ENCODE results near the gene VPS37D.
A peak's percentile ranks its signal among the peaks of the same experiment; 100 is the strongest.
"Not testable (repeated sequence)": the region's sequence is repeated elsewhere in the genome, so short reads cannot be mapped to it uniquely, and the experiment has no call there.

Gene VPS37D

DNA sequence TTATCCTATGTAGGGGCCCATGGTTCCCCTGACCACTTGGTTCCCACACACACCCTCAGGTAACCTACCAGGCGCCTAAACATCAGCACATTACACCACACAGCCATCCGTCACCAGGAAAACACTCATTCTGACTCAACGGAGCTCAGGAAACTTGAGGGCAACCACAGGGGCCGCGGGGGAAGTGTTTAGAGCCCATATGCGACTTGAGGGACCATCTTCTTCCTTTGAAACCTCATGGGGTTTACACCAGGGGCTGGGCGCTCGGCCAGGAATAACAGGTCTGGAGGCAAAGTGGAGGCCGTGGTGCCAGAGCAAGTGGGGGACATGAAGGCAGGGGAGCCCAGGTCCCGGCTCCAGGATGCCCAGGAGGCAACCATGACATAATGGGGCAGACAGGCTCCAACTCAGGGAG lies 50.4 kb downstream of the VPS37D start:
- Histone ChIP-seq H3K27ac (ENCODE audit: low read depth, low read length) (peak overlapping the region; percentile 97), H3K4me3 (ENCODE audit: low read depth, low read length) (peak overlapping the region; percentile 97), H3K4me1 (ENCODE audit: control insufficient read depth, insufficient read depth, low read length, unreplicated experiment) (peaks cover 52% of the 10 kb centered on the region), H3K79me2 (ENCODE audit: control insufficient read depth, insufficient read depth, low read length, unreplicated experiment) (peaks cover 57% of the 10 kb centered on the region), H3K36me3 (ENCODE audit: insufficient read depth, low read length) (peaks cover 3% of the 10 kb centered on the region; the same call in 1 of the 2 replicates), H2AFZ (ENCODE audit: low read length, unreplicated experiment) (no peak overlapping the region), H3K27me3 (ENCODE audit: insufficient read depth, low read length) (no peaks in the 10 kb centered on the region)

DNA sequence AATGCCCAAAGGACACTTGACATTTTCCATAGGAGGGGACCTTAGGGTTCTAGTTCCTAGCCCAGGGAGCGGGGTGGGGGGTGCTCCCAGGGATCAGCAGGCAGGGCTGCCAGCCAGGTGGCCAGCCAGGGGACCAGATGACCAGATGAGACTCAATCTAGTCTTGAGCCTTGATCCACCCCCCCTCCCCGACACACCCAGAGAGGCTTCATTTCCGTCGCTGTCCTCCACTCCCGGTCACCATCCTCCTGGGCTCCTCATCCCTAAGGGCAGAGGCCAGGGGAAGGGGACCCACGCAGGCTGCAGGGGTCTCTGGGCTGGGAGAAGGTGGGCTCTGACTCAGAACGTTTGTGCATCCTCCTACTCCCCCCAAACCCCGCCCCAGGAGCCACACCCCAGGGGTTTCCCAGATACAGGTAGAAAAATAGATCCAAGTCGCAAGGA lies 50.8 kb downstream of the VPS37D start:
- H3K27ac ChIP-seq (ENCODE audit: low read depth, low read length) = peak overlapping the region; percentile 97
- H3K4me1 ChIP-seq (ENCODE audit: control insufficient read depth, insufficient read depth, low read length, unreplicated experiment) = peaks cover 49% of the 10 kb centered on the region
- no peak overlapping the region for H2AFZ ChIP-seq (ENCODE audit: low read length, unreplicated experiment)
- H3K36me3 ChIP-seq (ENCODE audit: insufficient read depth, low read length) = no peaks in the 10 kb centered on the region; the same call in 1 of the 2 replicates
- H3K27me3 ChIP-seq (ENCODE audit: insufficient read depth, low read length) = no peaks in the 10 kb centered on the region
- peak overlapping the region; percentile 97 for H3K4me3 ChIP-seq (ENCODE audit: low read depth, low read length)
- peaks cover 52% of the 10 kb centered on the region for H3K79me2 ChIP-seq (ENCODE audit: control insufficient read depth, insufficient read depth, low read length, unreplicated experiment)

DNA sequence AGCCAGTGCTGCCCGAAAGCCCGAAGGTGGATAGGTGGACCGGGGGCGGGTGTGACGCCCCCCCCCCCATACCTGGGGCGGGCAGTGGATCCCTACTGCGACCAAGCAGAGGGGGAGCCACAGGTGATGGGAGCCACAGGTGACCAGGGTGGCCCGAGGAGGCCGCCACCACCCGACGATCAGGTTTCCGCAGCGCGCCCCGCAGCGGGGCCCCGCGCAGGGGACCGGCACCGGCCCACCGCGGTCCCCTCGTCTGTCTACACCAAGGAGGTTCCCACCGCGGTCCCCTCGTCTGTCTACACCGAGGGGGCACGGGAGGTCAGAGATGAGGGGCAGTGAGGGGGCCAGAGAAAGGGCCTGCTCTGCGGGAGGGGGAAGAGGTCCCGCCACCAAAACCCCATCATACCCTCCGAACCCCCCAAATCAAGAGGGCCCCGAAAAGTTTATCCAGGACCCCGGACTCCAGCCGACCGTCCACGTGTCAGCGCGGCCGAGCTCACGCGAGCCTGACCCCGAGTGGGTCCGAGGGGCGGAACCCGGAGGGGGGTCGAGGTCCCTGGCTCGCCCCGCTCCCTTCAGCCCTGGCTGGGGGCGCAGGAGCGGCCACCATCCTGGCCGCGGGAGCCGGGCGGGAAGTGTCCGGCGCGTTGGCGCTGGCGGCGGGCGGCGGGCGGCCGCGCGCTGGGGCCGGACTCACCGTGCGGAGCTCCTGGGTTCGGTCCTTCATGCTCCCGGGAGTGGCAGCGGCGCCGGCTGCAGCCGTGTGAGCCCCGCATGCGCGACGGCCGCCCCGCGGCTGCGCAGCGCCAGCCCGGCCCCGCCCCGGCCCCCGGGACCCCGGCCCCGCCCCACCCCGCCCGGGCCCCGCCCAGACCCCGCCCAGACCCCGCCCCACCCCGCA lies 51.5 kb downstream of the VPS37D start, which contains the start of gene STX1A:
Gene STX1A (minus strand): TSS at position 765 of the 901 bp plus-strand sequence. CDS start 38 bp downstream, at position 727.
- Histone ChIP-seq H3K27me3 (ENCODE audit: insufficient read depth, low read length) (no peaks in the 10 kb centered on the region), H3K27ac (ENCODE audit: low read depth, low read length) (peak within 1 kb of the TSS; percentile 97), H2AFZ (ENCODE audit: low read length, unreplicated experiment) (no peak within 1 kb of the TSS), H3K4me3 (ENCODE audit: low read depth, low read length) (peak within 1 kb of the TSS; percentile 97), H3K4me1 (ENCODE audit: control insufficient read depth, insufficient read depth, low read length, unreplicated experiment) (peaks cover 43% of the 10 kb centered on the region), H3K36me3 (ENCODE audit: insufficient read depth, low read length) (no peaks in the 10 kb centered on the region; the same call in 1 of the 2 replicates), H3K79me2 (ENCODE audit: control insufficient read depth, insufficient read depth, low read length, unreplicated experiment) (peaks cover 45% of the 10 kb centered on the region)

DNA sequence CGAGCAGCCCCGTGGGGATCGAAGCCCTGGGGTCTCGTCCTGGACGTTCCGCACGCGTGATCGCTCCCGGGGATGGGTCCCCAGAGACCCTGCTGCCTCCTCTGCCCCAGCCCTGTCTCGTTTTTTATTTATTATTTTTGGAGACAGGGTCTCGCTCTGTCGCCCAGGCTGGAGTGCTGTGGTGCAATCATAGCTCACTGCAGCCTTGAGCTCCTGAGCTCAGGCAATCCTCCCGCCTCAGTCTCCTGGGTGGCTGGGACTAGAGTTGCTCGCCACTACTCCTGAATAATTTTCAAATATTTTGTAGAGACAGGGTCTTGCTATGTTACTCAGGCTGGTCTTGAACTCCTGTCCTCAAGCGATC lies 52.2 kb downstream of the VPS37D start:
- H3K27me3 ChIP-seq (ENCODE audit: insufficient read depth, low read length) = no peaks in the 10 kb centered on the region
- H3K27ac ChIP-seq (ENCODE audit: low read depth, low read length) = no peak overlapping the region
- H3K79me2 ChIP-seq (ENCODE audit: control insufficient read depth, insufficient read depth, low read length, unreplicated experiment) = peaks cover 39% of the 10 kb centered on the region
- H3K4me1 ChIP-seq (ENCODE audit: control insufficient read depth, insufficient read depth, low read length, unreplicated experiment) = peaks cover 43% of the 10 kb centered on the region
- H2AFZ ChIP-seq (ENCODE audit: low read length, unreplicated experiment) = no peak overlapping the region
- no peaks in the 10 kb centered on the region; the same call in 1 of the 2 replicates for H3K36me3 ChIP-seq (ENCODE audit: insufficient read depth, low read length)
- peak overlapping the region; percentile 66 for H3K4me3 ChIP-seq (ENCODE audit: low read depth, low read length)

DNA sequence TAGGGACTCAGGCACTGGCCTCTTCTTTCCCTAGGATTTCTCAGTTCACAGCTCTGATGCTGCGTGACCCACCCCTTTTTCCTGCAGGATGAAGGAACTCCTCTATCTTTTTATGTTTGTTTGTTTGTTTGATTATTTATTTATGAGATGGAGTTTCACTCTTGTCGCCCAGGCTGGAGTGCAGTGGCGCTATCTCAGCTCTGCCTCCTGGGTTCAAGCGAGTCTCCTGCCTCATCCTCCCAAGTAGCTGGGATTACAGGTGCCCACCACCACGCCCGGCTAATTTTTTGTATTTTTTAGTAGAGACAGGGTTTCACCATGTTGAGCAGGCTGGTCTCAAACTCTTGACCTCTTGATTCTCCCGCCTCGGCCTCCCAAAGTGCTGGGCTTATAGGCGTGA lies 52.8 kb downstream of the VPS37D start:
- not testable (repeated sequence) for H3K36me3 ChIP-seq (ENCODE audit: insufficient read depth, low read length); H3K4me3 ChIP-seq (ENCODE audit: low read depth, low read length); H2AFZ ChIP-seq (ENCODE audit: low read length, unreplicated experiment); H3K27me3 ChIP-seq (ENCODE audit: insufficient read depth, low read length); H3K27ac ChIP-seq (ENCODE audit: low read depth, low read length)
- peaks cover 35% of the 10 kb centered on the region for H3K79me2 ChIP-seq (ENCODE audit: control insufficient read depth, insufficient read depth, low read length, unreplicated experiment)
- peaks cover 39% of the 10 kb centered on the region for H3K4me1 ChIP-seq (ENCODE audit: control insufficient read depth, insufficient read depth, low read length, unreplicated experiment)

DNA sequence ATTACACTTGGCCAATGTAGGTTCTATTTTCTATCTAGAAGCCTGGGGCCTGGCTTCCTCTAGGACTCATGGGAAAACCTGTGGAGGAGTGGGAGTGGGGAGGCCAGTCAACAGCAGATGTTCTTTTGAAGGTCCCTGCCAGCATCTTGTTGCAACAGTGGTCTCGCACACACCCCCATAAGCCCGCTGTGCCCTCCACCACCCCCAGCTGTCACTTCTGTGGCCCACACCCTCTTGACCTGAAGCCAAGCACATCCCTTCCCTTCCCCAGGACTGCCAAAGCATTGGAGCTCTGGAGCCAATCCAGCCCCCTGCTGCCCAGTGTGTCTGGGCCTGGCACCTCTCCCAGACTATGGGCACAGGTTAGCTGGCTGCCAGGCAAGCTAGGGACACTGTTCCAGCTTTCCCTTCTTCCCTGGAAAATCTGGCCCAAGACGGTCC lies 53.8 kb downstream of the VPS37D start:
- Histone ChIP-seq H3K27me3 (ENCODE audit: insufficient read depth, low read length) (no peaks in the 10 kb centered on the region), H3K4me3 (ENCODE audit: low read depth, low read length) (no peak overlapping the region), H3K27ac (ENCODE audit: low read depth, low read length) (no peak overlapping the region), H3K36me3 (ENCODE audit: insufficient read depth, low read length) (no peaks in the 10 kb centered on the region), H3K4me1 (ENCODE audit: control insufficient read depth, insufficient read depth, low read length, unreplicated experiment) (peaks cover 32% of the 10 kb centered on the region), H2AFZ (ENCODE audit: low read length, unreplicated experiment) (no peak overlapping the region), H3K79me2 (ENCODE audit: control insufficient read depth, insufficient read depth, low read length, unreplicated experiment) (peaks cover 28% of the 10 kb centered on the region)
